Effector memory CD4-positive, alpha-beta T cell (primary cell): Measurements from ENCODE around the gene ICAM2.

ENCODE experiments used
- DNase-seq, 3 donors: peaks; one replicate each; pipeline ENCODE4 v3.0.0-alpha.2; 2020
- H3K27ac ChIP-seq: 2 replicates; pipeline ENCODE4 v1.7.0; 2013; ENCODE audit warnings: mild to moderate bottlenecking, low read length, moderate library complexity; ENCODE audit not compliant: insufficient read depth, poor library complexity, severe bottlenecking
- H3K27me3 ChIP-seq: replicated peaks from 2 replicates; pipeline ENCODE4 v1.7.0; 2013; ENCODE audit warnings: mild to moderate bottlenecking, low read length; ENCODE audit not compliant: insufficient read depth, control insufficient read depth, poor library complexity, severe bottlenecking
- H3K36me3 ChIP-seq: 2 replicates; pipeline ENCODE4 v1.7.0; 2013; ENCODE audit warnings: mild to moderate bottlenecking, low read length, moderate library complexity; ENCODE audit not compliant: control insufficient read depth, insufficient read depth
- H3K4me1 ChIP-seq: 2 replicates; pipeline ENCODE4 v1.7.0; 2013; ENCODE audit warnings: low read length, mild to moderate bottlenecking; ENCODE audit not compliant: control insufficient read depth, insufficient read depth, poor library complexity, severe bottlenecking
- H3K4me3 ChIP-seq: 2 replicates; pipeline ENCODE4 v1.7.0; 2013; ENCODE audit warnings: low read length, low read depth, mild to moderate bottlenecking; ENCODE audit not compliant: insufficient read depth, poor library complexity, severe bottlenecking
- H3K9me3 ChIP-seq: 2 replicates; pipeline ENCODE4 v1.7.0; 2013; ENCODE audit warnings: mild to moderate bottlenecking, low read length, moderate library complexity; ENCODE audit not compliant: control insufficient read depth

Gene ICAM2

DNA sequence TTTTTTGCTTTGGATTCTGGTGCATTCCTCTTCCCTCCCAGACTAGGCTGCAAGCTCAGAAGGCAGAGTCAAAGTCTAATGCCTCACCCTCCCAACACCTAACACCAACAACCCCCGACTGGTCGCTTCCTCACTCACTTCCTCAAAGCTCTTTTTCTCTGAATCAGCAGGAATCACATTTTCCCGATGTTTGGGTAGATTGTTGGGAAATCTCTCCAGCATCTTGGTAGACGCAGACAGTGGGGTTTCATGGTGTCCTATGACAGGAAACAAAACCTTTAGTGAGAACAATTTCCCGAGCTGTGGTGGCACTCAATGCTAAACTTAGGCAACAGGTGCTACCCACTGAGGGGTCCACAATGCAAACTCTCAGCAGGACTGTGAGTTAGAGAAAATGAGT lies 39.9 kb upstream of the ICAM2 start:
- no peaks in the 10 kb centered on the region for H3K9me3 ChIP-seq
- H3K27ac ChIP-seq, result peak overlapping the region; percentile 43
- peaks cover 67% of the 10 kb centered on the region for H3K36me3 ChIP-seq
- no peaks in the 10 kb centered on the region for H3K27me3 ChIP-seq
- DNase-seq, result no peak
- peaks cover 24% of the 10 kb centered on the region for H3K4me1 ChIP-seq
- H3K4me3 ChIP-seq, result no peak overlapping the region

DNA sequence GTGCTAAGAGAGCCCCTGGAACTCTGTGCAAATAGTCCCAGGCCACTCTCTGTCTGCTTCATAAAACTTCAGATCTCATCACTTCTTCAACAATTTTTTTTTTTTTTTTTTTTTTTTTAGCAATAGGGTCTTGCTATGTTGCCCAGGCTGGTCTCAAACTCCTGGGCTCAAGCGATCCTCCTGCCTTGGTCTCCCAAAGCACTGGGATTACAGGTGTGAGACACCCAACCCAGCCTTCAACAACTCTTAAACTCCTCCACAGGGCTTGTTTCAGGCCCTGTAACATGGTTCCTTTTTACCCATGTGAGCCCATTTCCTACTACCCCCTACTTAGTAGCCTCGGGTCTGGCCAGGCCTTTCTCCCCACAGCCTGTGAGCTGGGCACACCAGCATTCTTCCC lies 39.3 kb upstream of the ICAM2 start:
- Histone ChIP-seq H3K27me3 (no peaks in the 10 kb centered on the region), H3K27ac (peak overlapping the region; percentile 43), H3K4me1 (peaks cover 19% of the 10 kb centered on the region), H3K4me3 (no peak overlapping the region), H3K9me3 (no peaks in the 10 kb centered on the region), H3K36me3 (peaks cover 67% of the 10 kb centered on the region)
- DNase-seq, result no peak

DNA sequence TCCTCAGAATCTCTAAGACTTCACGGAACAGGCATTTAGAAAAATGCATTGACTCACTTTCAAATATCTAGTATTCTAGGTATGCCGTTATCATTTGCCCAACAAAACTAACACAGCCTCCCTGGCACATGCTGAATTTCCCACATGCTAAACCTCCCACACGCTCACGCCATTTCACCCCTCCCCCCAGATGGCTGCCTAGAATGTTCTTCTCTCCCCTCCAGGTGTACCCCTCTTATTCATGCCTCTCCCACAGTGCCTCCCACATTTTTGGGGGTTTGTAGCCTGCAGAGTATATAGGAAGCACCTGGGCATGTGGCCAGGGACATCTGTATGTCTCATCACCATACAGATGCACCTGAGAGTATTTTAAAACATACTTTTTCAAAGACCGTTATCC lies 38.2 kb upstream of the ICAM2 start:
- Histone ChIP-seq H3K4me1 (peaks cover 8% of the 10 kb centered on the region), H3K9me3 (no peaks in the 10 kb centered on the region), H3K27ac (no peak overlapping the region), H3K36me3 (peaks cover 73% of the 10 kb centered on the region), H3K4me3 (no peak overlapping the region), H3K27me3 (no peaks in the 10 kb centered on the region)
- no peak for DNase-seq

DNA sequence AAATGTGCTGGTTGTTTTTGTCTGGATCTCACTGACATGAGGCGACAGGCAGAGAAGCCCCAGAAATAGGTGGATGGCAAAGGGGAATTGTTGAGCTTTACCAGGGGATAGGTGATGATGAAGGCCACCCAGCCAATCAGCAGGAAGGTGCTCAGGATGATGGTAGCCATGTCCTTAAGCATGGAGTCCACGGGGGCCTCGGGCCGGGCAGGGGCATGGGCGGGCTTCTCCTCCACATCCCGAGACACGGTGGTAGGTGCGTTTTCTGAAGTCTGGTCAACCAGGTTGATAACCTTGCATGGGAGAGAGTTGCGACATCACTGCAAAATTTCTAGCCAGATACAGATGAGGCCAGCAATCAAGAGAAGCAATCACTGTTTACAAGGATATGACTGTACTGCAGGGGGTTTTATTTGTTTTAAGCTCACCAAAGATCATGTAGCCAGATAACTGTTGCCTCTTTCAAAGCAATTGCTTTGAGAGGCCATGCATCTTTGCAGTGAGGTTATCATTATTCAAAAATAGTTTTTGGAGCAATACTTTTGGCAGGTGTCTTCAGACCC lies 37.3 kb upstream of the ICAM2 start:
- Histone ChIP-seq H3K27ac (no peak overlapping the region), H3K4me1 (peaks cover under 1% of the 10 kb centered on the region), H3K27me3 (no peaks in the 10 kb centered on the region), H3K9me3 (no peaks in the 10 kb centered on the region), H3K4me3 (no peak overlapping the region), H3K36me3 (peaks cover 81% of the 10 kb centered on the region)
- DNase-seq, result no peak

GRCh38 chr17:64056269-64057005 lies 36.0 kb upstream of the ICAM2 start:
- Histone ChIP-seq H3K27ac (peak overlapping the region; percentile 48), H3K9me3 (no peaks in the 10 kb centered on the region), H3K36me3 (peaks cover 87% of the 10 kb centered on the region), H3K4me1 (peaks cover 10% of the 10 kb centered on the region), H3K4me3 (no peak overlapping the region), H3K27me3 (no peaks in the 10 kb centered on the region)
- DNase-seq, result no peak

DNA sequence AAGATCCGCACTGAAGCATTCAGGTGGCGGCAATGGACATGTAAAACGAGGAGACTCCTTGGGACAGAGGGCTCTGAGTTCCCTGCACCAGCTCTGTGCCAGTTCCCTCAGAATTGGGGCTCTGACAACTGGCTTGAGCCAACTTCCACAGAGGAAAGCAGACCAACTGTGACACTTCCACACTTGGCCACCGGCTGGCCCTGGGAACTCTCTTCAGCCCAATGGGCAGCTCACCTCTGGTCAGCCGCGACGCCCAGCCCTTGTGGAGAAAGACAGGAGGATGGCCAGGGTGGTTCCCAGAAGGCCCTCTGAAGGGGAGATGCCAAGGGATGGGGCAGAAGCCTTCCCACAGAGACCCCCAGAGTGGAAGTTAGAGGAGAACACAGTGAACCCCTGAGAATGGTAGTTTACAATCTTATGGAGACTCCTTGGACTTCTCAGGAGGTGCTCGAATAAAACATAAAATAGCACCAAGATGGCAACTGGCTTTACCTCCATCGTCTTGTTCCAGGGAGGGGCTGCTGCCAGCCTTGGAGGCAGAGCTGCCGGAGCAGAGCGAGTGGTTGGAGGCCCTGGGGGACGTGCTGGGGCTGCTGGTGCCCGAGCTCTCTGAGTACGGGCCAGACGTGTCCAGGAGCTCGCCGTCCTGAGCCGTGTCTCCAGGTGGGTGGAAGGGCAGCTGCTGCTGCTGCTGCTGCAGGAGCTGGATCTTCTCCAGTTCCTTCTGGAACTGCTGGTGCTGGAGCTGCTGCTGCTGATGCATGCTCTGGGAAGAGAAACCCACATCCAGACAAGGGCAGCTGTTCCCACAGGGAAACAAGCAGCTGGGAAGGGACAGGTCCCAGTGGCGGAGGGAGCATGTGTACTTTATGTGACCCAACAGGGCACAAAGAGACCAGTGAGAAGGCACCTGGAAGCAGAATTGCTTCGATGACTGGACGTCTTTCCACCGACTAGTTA lies 35.0 kb upstream of the ICAM2 start:
- Histone ChIP-seq H3K27me3 (no peaks in the 10 kb centered on the region), H3K36me3 (peaks cover 85% of the 10 kb centered on the region), H3K9me3 (no peaks in the 10 kb centered on the region), H3K4me1 (peaks cover 19% of the 10 kb centered on the region), H3K27ac (peak overlapping the region; percentile 48), H3K4me3 (no peak overlapping the region)
- DNase-seq, result no peak

- H3K4me1 ChIP-seq, result peaks cover 31% of the 10 kb centered on the region
- no peaks in the 10 kb centered on the region for H3K27me3 ChIP-seq
These were observed 33.9 kb upstream of the ICAM2 start for GRCh38 chr17:64054304-64054703.

DNA sequence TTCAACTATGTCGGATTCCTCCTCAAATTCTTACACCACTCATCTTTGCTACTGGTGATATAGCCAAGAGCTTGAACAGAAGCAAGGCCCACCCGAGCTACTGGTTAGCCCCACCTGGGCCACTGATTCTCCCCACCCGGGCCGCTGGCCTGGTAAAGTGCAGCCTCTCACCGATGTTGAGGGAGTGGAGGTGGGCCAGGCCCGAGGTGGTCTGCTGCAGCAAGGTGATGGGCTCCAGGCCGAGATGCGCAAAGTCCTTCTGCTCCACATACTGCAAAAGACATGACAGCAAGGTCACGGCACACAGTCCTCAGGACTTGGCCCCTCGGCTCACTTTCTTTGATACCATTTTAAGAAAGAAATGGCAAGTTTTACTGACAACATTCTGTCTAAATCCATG lies 32.7 kb upstream of the ICAM2 start:
- H3K9me3 ChIP-seq, result no peaks in the 10 kb centered on the region
- H3K36me3 ChIP-seq, result peaks cover 85% of the 10 kb centered on the region
- no peak overlapping the region for H3K27ac ChIP-seq

More at GRCh38 chr17:64054304-64054703, 33.9 kb upstream of the ICAM2 start:
- H3K4me3 ChIP-seq, result no peak overlapping the region
- no peak for DNase-seq
- no peaks in the 10 kb centered on the region for H3K9me3 ChIP-seq
- H3K27ac ChIP-seq, result no peak overlapping the region
- H3K36me3 ChIP-seq, result peaks cover 85% of the 10 kb centered on the region

GRCh38 chr17:64051153-64051552 lies 30.7 kb upstream of the ICAM2 start:
- Histone ChIP-seq H3K27me3 (no peaks in the 10 kb centered on the region), H3K4me3 (peak overlapping the region; percentile 10), H3K4me1 (peaks cover 32% of the 10 kb centered on the region), H3K9me3 (no peaks in the 10 kb centered on the region), H3K36me3 (peaks cover 85% of the 10 kb centered on the region), H3K27ac (peak overlapping the region; percentile 36)
- DNase-seq, result no peak

More for the DNA sequence above, 32.7 kb upstream of the ICAM2 start:
- H3K4me3 ChIP-seq, result no peak overlapping the region
- H3K27me3 ChIP-seq, result no peaks in the 10 kb centered on the region
- peaks cover 32% of the 10 kb centered on the region for H3K4me1 ChIP-seq
- no peak for DNase-seq
